H9 (cell line): ENCODE measurements around the gene TSPAN18. TPM values are rescaled to one million over a fixed set of nuclear protein-coding genes. Genes with fewer than 3 reads are reported as not detected.
A peak's percentile ranks its signal among the peaks of the same experiment; 100 is the strongest.

ENCODE experiments used
- DNase-seq: peaks from one replicate; pipeline ENCODE4 v3.0.0-alpha.2; 2017
- H2AFZ ChIP-seq: one replicate; pipeline ENCODE4 v1.6.1; 2013; ENCODE audit warnings: mild to moderate bottlenecking, low read length, control low read depth, moderate library complexity
- H2AK5ac ChIP-seq: 2 replicates; pipeline ENCODE4 v1.6.1; 2013; ENCODE audit warnings: low read length, control low read depth, mixed read lengths; ENCODE audit not compliant: insufficient read length
- H2BK120ac ChIP-seq: one replicate; pipeline ENCODE4 v1.6.1; 2013; ENCODE audit warnings: low read depth, mild to moderate bottlenecking, low read length, control low read depth, inconsistent platforms; ENCODE audit not compliant: poor library complexity, severe bottlenecking
- H2BK12ac ChIP-seq: 2 replicates; pipeline ENCODE4 v1.6.1; 2013; ENCODE audit warnings: low read length, control low read depth, mixed read lengths, low read depth; ENCODE audit not compliant: insufficient read length
- H2BK15ac ChIP-seq: 2 replicates; pipeline ENCODE4 v1.6.1; 2013; ENCODE audit warnings: low read depth, low read length, control low read depth
- H2BK20ac ChIP-seq: one replicate; pipeline ENCODE4 v1.6.1; 2013; ENCODE audit warnings: low read depth, mild to moderate bottlenecking, low read length, control low read depth, inconsistent platforms; ENCODE audit not compliant: poor library complexity, severe bottlenecking
- H2BK5ac ChIP-seq: 2 replicates; pipeline ENCODE4 v1.6.1; 2013; ENCODE audit warnings: low read length, control low read depth, mixed read lengths; ENCODE audit not compliant: insufficient read length
- H3K14ac ChIP-seq: 2 replicates; pipeline ENCODE4 v1.6.1; 2013; ENCODE audit warnings: low read length, control low read depth; ENCODE audit not compliant: insufficient read depth
- H3K18ac ChIP-seq: 2 replicates; pipeline ENCODE4 v1.6.1; 2013; ENCODE audit warnings: low read depth, mild to moderate bottlenecking, mixed read lengths, low read length, control low read depth; ENCODE audit not compliant: insufficient read length
- H3K23ac ChIP-seq: 2 replicates; pipeline ENCODE4 v1.6.1; 2013; ENCODE audit warnings: low read length, control low read depth, mixed read lengths, low read depth; ENCODE audit not compliant: insufficient read length
- H3K23me2 ChIP-seq: 2 replicates; pipeline ENCODE4 v1.6.1; 2013; ENCODE audit warnings: low read depth, mild to moderate bottlenecking, mixed read lengths, low read length, control low read depth; ENCODE audit not compliant: insufficient read length, poor library complexity, severe bottlenecking
- H3K27ac ChIP-seq: 2 replicates; pipeline ENCODE4 v1.5.1; 2013; ENCODE audit warnings: low read length, control low read depth, mixed read lengths, low read depth; ENCODE audit not compliant: insufficient read length
- H3K27me3 ChIP-seq: 2 replicates; pipeline ENCODE4 v1.6.1; 2013; ENCODE audit warnings: low read length, control low read depth, inconsistent platforms; ENCODE audit not compliant: insufficient read depth
- H3K4ac ChIP-seq: 2 replicates; pipeline ENCODE4 v1.6.1; 2013; ENCODE audit warnings: low read depth, mild to moderate bottlenecking, control low read depth, inconsistent platforms, low read length, moderate library complexity
- H3K4me1 ChIP-seq: 2 replicates; pipeline ENCODE4 v1.6.1; 2013; ENCODE audit warnings: low read length, control low read depth, inconsistent platforms; ENCODE audit not compliant: insufficient read depth
- H3K4me2 ChIP-seq: 2 replicates; pipeline ENCODE4 v1.6.1; 2013; ENCODE audit warnings: low read length, control low read depth, mixed read lengths; ENCODE audit not compliant: insufficient read length, insufficient read depth
- H3K56ac ChIP-seq: 2 replicates; pipeline ENCODE4 v1.6.1; 2013; ENCODE audit warnings: low read depth, mild to moderate bottlenecking, mixed read lengths, low read length, control low read depth; ENCODE audit not compliant: insufficient read length
- H3K79me1 ChIP-seq: 2 replicates; pipeline ENCODE4 v1.6.1; 2013; ENCODE audit warnings: low read depth, mild to moderate bottlenecking, moderate library complexity, low read length, control low read depth, inconsistent platforms; ENCODE audit not compliant: insufficient read depth, poor library complexity, severe bottlenecking
- H3K79me2 ChIP-seq: 2 replicates; pipeline ENCODE4 v1.6.1; 2013; ENCODE audit warnings: low read length, control low read depth, inconsistent platforms; ENCODE audit not compliant: insufficient read depth
- H3K9ac ChIP-seq: 2 replicates; pipeline ENCODE4 v1.6.1; 2013; ENCODE audit warnings: low read length, control low read depth, mixed read lengths; ENCODE audit not compliant: insufficient read length; ENCODE audit errors: extremely low read depth
- H3K9me3 ChIP-seq: one replicate; pipeline ENCODE4 v1.6.1; 2013; ENCODE audit warnings: low read depth, low read length, inconsistent platforms; ENCODE audit not compliant: control insufficient read depth
- H3T11ph ChIP-seq: one replicate; pipeline ENCODE4 v1.6.1; 2013; ENCODE audit warnings: mild to moderate bottlenecking, low read length, control low read depth, inconsistent platforms
- H4K20me1 ChIP-seq: one replicate; pipeline ENCODE4 v1.6.1; 2013; ENCODE audit not compliant: control insufficient read depth, insufficient read length, insufficient read depth
- H4K5ac ChIP-seq: 2 replicates; pipeline ENCODE4 v1.6.1; 2013; ENCODE audit warnings: low read depth, mild to moderate bottlenecking, mixed read lengths, low read length, control low read depth; ENCODE audit not compliant: insufficient read length
- H4K8ac ChIP-seq: replicated peaks from 2 replicates; pipeline ENCODE4 v1.6.1; 2013; ENCODE audit warnings: low read length, control low read depth, mixed read lengths, low read depth; ENCODE audit not compliant: insufficient read length
- H4K91ac ChIP-seq: 2 replicates; pipeline ENCODE4 v1.6.1; 2013; ENCODE audit warnings: low read depth, mild to moderate bottlenecking, moderate library complexity, mixed read lengths, low read length, control low read depth; ENCODE audit not compliant: insufficient read length
- H3K27ac Mint-ChIP-seq, 3 experiments: 2 replicates in 2 of 3; 3 replicates in 1 of 3; pipeline ENCODE4 v1.8.0; 2020 to 2021; ENCODE audit warnings: mixed read lengths in 3 of 3, mild to moderate bottlenecking in 1 of 3, moderate library complexity in 1 of 3
- H3K27me3 Mint-ChIP-seq: 2 replicates; pipeline ENCODE4 v1.8.0; 2021; ENCODE audit warnings: low read depth, mild to moderate bottlenecking, moderate library complexity, mixed read lengths
- H3K36me3 Mint-ChIP-seq, 3 experiments: 2 replicates in 2 of 3; 3 replicates in 1 of 3; pipeline ENCODE4 v1.8.0; 2020 to 2021; ENCODE audit warnings: low read depth in 3 of 3, mixed read lengths in 3 of 3; ENCODE audit not compliant: insufficient read depth in 1 of 3
- H3K4me1 Mint-ChIP-seq, 2 experiments: 2 replicates each; pipeline ENCODE4 v1.8.0; 2020; ENCODE audit warnings: mixed read lengths in 2 of 2
- H3K4me3 Mint-ChIP-seq, 2 experiments: 2 replicates in 1 of 2; 3 replicates in 1 of 2; pipeline ENCODE4 v1.8.0; 2020 to 2021; ENCODE audit warnings: mild to moderate bottlenecking in 2 of 2, mixed read lengths in 2 of 2, moderate library complexity in 1 of 2
- H3K9me3 Mint-ChIP-seq, 2 experiments: 2 replicates in 1 of 2; 3 replicates in 1 of 2; pipeline ENCODE4 v1.8.0; 2020; ENCODE audit warnings: mild to moderate bottlenecking in 2 of 2, mixed read lengths in 2 of 2, moderate library complexity in 1 of 2
- WGBS: extraction: QIAGEN DNeasy Blood & Tissue Kit; methylation state at CpG from one replicate; pipeline ENCODE4 v1.1.7; 2013; ENCODE audit warnings: missing lambda C conversion rate, low lambda C conversion rate, mixed read lengths; ENCODE audit not compliant: insufficient read length; ENCODE audit errors: extremely low coverage; 5-methylcytosine and 5-hydroxymethylcytosine counted together
- total RNA-seq: library from RNA; stranded (reverse); gene quantifications from 2 replicates; pipeline ENCODE4 v1.2.1, GENCODE V29; 2021
- TF ChIP-seq, protein P1 (sequence below): fragments of 200-600 bp; sonication (generic); conservative IDR thresholded peaks from 3 replicates; pipeline ENCODE4 v1.8.0; 2021; ENCODE audit warnings: antibody characterized with exemption, mild to moderate bottlenecking

TSPAN18 gene
- total RNA-seq, 1 experiment from 2014 or later: 25.3 TPM

DNA sequence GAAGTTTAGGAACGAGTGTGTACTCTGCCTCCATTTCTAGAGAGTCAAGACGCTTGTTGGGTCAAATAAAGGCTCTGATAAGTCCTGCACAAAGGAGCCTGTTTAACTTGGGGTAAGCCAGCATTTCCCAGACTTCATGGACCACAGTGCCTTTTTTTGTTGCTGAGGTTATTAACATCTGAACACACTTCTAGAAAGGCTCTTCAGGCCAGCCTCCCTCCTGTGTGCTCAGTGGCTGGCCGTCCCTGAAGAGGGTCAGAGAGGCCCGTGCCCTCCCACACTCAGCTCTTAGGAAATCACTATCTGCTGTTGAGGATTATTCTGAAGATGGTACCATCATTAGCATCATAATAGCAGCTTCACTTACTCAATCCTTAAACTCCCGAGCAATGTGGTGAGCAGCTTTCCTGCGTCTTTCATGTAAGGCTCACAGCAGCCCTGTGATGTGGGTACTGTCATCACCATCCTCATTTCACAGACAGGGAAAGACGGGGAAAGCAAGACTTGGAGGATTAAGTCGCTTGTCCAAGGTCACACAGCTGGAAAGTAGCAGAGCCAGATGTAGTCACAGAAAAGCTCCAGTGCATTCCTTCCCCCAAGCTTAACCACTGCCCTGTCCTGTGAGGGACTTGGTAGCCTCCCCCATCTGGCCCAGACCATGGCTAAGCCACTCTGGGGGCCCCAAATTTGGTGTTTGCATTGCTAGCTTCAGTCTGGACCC lies 71.3 kb downstream of the TSPAN18 start:
- no peaks in the 10 kb centered on the region for H3K79me2 ChIP-seq
- DNase-seq: peak; percentile 70

More for the DNA sequence above, 71.3 kb downstream of the TSPAN18 start:
- Histone ChIP-seq H2BK20ac (no peak overlapping the region), H2AK5ac (no peak overlapping the region), H2BK120ac (no peak overlapping the region), H3T11ph (no peak overlapping the region), H3K23ac (no peak overlapping the region), H3K23me2 (no peaks in the 10 kb centered on the region), H3K4me2 (peak overlapping the region; percentile 27), H3K27ac (peak overlapping the region; percentile 31), H2AFZ (no peak overlapping the region), H2BK5ac (no peak overlapping the region), H3K4ac (no peak overlapping the region), H2BK15ac (no peak overlapping the region), H4K20me1 (no peaks in the 10 kb centered on the region), H3K9ac (no peak overlapping the region), H3K27me3 (no peaks in the 10 kb centered on the region), H3K56ac (no peak overlapping the region), H3K79me1 (no peaks in the 10 kb centered on the region), H3K4me1 (peaks cover 10% of the 10 kb centered on the region; the same call in 1 of the 2 replicates), H4K8ac (no peak overlapping the region), H4K5ac (no peak overlapping the region), H3K18ac (no peak overlapping the region), H4K91ac (no peak overlapping the region), H3K9me3 (no peaks in the 10 kb centered on the region), H2BK12ac (no peak overlapping the region), H3K14ac (0 out of 2 replicates have a peak overlapping the region, but pooled peaks have one; percentile 8)
- Mint-ChIP-seq H3K4me3 (peak overlapping the region in 1 of 2 experiments; percentile 6; a peak in 2 of 5 replicates), H3K36me3 (no peaks in the 10 kb centered on the region; a peak in 1 of 7 replicates), H3K9me3 (no peaks in the 10 kb centered on the region), H3K4me1 (peaks cover 70 to 78% of the 10 kb centered on the region in 2 experiments), H3K27ac (peak overlapping the region; percentile 88 to 93 (median 90)), H3K27me3 (peaks cover 2% of the 10 kb centered on the region)
- no CpG with 5 or more reads among the region's 8 CpGs for WGBS
- TF ChIP-seq, protein P1, sequence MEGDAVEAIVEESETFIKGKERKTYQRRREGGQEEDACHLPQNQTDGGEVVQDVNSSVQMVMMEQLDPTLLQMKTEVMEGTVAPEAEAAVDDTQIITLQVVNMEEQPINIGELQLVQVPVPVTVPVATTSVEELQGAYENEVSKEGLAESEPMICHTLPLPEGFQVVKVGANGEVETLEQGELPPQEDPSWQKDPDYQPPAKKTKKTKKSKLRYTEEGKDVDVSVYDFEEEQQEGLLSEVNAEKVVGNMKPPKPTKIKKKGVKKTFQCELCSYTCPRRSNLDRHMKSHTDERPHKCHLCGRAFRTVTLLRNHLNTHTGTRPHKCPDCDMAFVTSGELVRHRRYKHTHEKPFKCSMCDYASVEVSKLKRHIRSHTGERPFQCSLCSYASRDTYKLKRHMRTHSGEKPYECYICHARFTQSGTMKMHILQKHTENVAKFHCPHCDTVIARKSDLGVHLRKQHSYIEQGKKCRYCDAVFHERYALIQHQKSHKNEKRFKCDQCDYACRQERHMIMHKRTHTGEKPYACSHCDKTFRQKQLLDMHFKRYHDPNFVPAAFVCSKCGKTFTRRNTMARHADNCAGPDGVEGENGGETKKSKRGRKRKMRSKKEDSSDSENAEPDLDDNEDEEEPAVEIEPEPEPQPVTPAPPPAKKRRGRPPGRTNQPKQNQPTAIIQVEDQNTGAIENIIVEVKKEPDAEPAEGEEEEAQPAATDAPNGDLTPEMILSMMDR: no peak
